Suprapubic skin (tissue), 4 donors: Measurements from ENCODE around the gene FAM149A. TPM values are rescaled to one million over a fixed set of nuclear protein-coding genes. Genes with fewer than 3 reads are reported as not detected.

ENCODE experiments used
- DNase-seq, 2 donors: peaks; one replicate each; pipeline ENCODE4 v3.0.0-alpha.2; 2019; ENCODE audit warnings: low spot score in 2 of 2
- H3K27ac ChIP-seq: fragments of 200-600 bp; sonication (generic); one replicate; pipeline ENCODE4 v1.5.1; 2019
- H3K27me3 ChIP-seq: fragments of 200-600 bp; sonication (generic); one replicate; pipeline ENCODE4 v1.5.1; 2019
- H3K36me3 ChIP-seq: fragments of 200-600 bp; sonication (generic); one replicate; pipeline ENCODE4 v1.5.1; 2019
- H3K4me1 ChIP-seq: fragments of 200-600 bp; sonication (generic); one replicate; pipeline ENCODE4 v1.5.1; 2019
- H3K4me3 ChIP-seq: fragments of 200-600 bp; sonication (generic); one replicate; pipeline ENCODE4 v1.5.1; 2019; ENCODE audit warnings: mild to moderate bottlenecking
- H3K9me3 ChIP-seq: fragments of 200-600 bp; sonication (generic); one replicate; pipeline ENCODE4 v1.5.1; 2019
- CTCF ChIP-seq, 2 donors: fragments of 200-600 bp in 1 of 2; fragments of 450-650 bp in 1 of 2; sonication (generic) in 1 of 2; IDR thresholded peaks; one replicate each; pipeline ENCODE4 v1.5.1; 2016 to 2019; ENCODE audit warnings: antibody characterized with exemption in 2 of 2, mild to moderate bottlenecking in 1 of 2, moderate library complexity in 1 of 2
- EP300 ChIP-seq: sonication (generic); formaldehyde crosslinking; IDR thresholded peaks from one replicate; pipeline ENCODE4 v1.6.1; 2017; ENCODE audit warnings: antibody characterized with exemption
- POLR2A ChIP-seq, 2 donors: fragments of 450-650 bp; IDR thresholded peaks; one replicate each; pipeline ENCODE4 v1.6.1; 2017; ENCODE audit warnings: antibody characterized with exemption in 2 of 2, mild to moderate bottlenecking in 2 of 2, moderate library complexity in 2 of 2
- POLR2AphosphoS5 ChIP-seq, 3 donors: sonication (generic); formaldehyde crosslinking; IDR thresholded peaks; one replicate each; pipeline ENCODE4 v1.6.1; 2017; ENCODE audit warnings: antibody characterized with exemption in 3 of 3
- WGBS: methylation state at CpG from one replicate; pipeline ENCODE4 v1.1.5; 2018; 5-methylcytosine and 5-hydroxymethylcytosine counted together
- total RNA-seq, 4 donors: library from RNA; depleted of rRNA; stranded (reverse); fragments of >200 nt; gene quantifications; one replicate each; pipeline ENCODE4 v1.1.0, GENCODE V29; 2016

FAM149A gene
- total RNA-seq, 4 donors from 2014 or later: 2.9 to 4.3 (median 3.8) TPM

GRCh38 chr4:186167605-186168004 is 63.1 kb downstream of the FAM149A start:
- H3K27me3 ChIP-seq: no peaks in the 10 kb centered on the region
- DNase-seq: no peak
- H3K27ac ChIP-seq: no peak overlapping the region
- H3K36me3 ChIP-seq: no peaks in the 10 kb centered on the region
- no peaks in the 10 kb centered on the region for H3K4me1 ChIP-seq
- 87% methylated on average over 5 of the region's 5 CpGs for WGBS
- H3K9me3 ChIP-seq: no peaks in the 10 kb centered on the region
- H3K4me3 ChIP-seq: no peak overlapping the region
- TF ChIP-seq EP300 (no peak), POLR2AphosphoS5 (IDR thresholded peaks at IDR 0.05) (no peak), CTCF (IDR thresholded peaks at IDR 0.05) (no peak), POLR2A (IDR thresholded peaks at IDR 0.05) (no peak)

- H3K27me3 ChIP-seq: no peaks in the 10 kb centered on the region
- H3K36me3 ChIP-seq: no peaks in the 10 kb centered on the region
- 94% methylated on average over 9 of the region's 9 CpGs for WGBS
- H3K4me1 ChIP-seq: no peaks in the 10 kb centered on the region
- no peak overlapping the region for H3K4me3 ChIP-seq
- H3K9me3 ChIP-seq: no peaks in the 10 kb centered on the region
- TF ChIP-seq POLR2A (IDR thresholded peaks at IDR 0.05) (no peak), POLR2AphosphoS5 (IDR thresholded peaks at IDR 0.05) (no peak), EP300 (no peak), CTCF (IDR thresholded peaks at IDR 0.05) (no peak)
- DNase-seq: no peak
- H3K27ac ChIP-seq: no peak overlapping the region
These were observed 64.2 kb downstream of the FAM149A start for GRCh38 chr4:186168750-186169149.

GRCh38 chr4:186169333-186169944 is 64.9 kb downstream of the FAM149A start:
- Histone ChIP-seq H3K4me3 (no peak overlapping the region), H3K9me3 (no peaks in the 10 kb centered on the region), H3K36me3 (no peaks in the 10 kb centered on the region), H3K27ac (no peak overlapping the region), H3K4me1 (no peaks in the 10 kb centered on the region), H3K27me3 (no peaks in the 10 kb centered on the region)
- 92% methylated on average over 18 of the region's 18 CpGs for WGBS
- TF ChIP-seq EP300 (no peak), POLR2AphosphoS5 (IDR thresholded peaks at IDR 0.05) (no peak), POLR2A (IDR thresholded peaks at IDR 0.05) (no peak), CTCF (IDR thresholded peaks at IDR 0.05) (no peak)
- no peak for DNase-seq

GRCh38 chr4:186169945-186170802 is 65.7 kb downstream of the FAM149A start:
- no peaks in the 10 kb centered on the region for H3K27me3 ChIP-seq
- no peak for DNase-seq
- no peaks in the 10 kb centered on the region for H3K4me1 ChIP-seq
- WGBS: 87% methylated on average over 10 of the region's 16 CpGs
- no peak overlapping the region for H3K4me3 ChIP-seq
- TF ChIP-seq EP300 (no peak), POLR2A (IDR thresholded peaks at IDR 0.05) (no peak), CTCF (IDR thresholded peaks at IDR 0.05) (no peak), POLR2AphosphoS5 (IDR thresholded peaks at IDR 0.05) (no peak)
- H3K9me3 ChIP-seq: no peaks in the 10 kb centered on the region
- no peaks in the 10 kb centered on the region for H3K36me3 ChIP-seq
- H3K27ac ChIP-seq: no peak overlapping the region

GRCh38 chr4:186170966-186171365 is 66.5 kb downstream of the FAM149A start:
- WGBS: 90% methylated on average over 12 of the region's 13 CpGs

More at GRCh38 chr4:186170966-186171365, 66.5 kb downstream of the FAM149A start:
- no peak overlapping the region for H3K27ac ChIP-seq
- H3K27me3 ChIP-seq: no peaks in the 10 kb centered on the region
- no peaks in the 10 kb centered on the region for H3K4me1 ChIP-seq
- H3K4me3 ChIP-seq: no peak overlapping the region
- H3K36me3 ChIP-seq: no peaks in the 10 kb centered on the region
- no peaks in the 10 kb centered on the region for H3K9me3 ChIP-seq
- TF ChIP-seq POLR2A (IDR thresholded peaks at IDR 0.05) (no peak), CTCF (IDR thresholded peaks at IDR 0.05) (no peak), EP300 (no peak), POLR2AphosphoS5 (IDR thresholded peaks at IDR 0.05) (no peak)
- no peak for DNase-seq
